ENCODE measurements around the gene PRSS22. TPM values are rescaled to one million over a fixed set of nuclear protein-coding genes. Genes with fewer than 3 reads are reported as not detected.

PRSS22 gene
- polyA plus RNA-seq, 1 experiment, result 0.11 TPM

DNA sequence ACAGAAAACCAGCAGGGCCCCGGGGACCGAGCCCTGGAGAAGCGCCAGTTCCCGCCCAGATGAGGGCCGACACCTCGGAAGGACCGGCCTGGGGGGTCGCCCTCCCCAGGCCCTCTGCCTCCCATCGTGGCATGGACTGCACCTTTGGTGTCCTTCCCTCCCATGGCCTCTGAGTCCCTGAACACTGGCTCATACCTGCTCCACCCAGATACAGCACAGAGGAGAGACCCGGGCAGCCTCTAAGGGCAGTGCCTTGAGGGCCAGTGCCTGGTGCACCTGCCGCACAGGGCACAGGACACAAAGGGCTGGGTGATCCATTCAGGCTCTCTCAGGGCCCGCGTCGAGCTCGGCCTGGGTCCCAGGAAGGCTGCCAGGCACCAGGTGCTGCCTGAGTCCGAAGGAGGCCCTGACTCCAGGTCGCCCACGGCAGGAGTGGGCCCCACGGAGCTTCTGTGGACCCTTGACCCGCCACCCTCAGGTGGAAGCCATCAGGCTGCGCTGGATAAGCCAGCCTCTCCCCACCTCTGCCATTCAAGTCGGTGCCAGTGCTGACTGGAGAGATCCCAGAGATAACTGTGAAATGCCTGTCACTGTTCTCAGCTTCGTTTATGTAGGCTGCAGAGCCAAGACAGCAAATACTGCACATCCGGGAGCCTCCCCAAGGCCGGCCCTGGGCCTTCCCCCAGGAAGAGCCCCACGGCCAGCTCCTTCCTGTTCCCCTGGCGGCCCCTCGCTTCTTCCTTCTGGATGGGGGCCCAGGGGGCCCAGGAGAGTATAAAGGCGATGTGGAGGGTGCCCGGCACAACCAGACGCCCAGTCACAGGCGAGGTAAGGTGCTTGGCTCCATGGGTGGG, 28.2 kb downstream of the PRSS22 start, which contains the start of gene ZG16B:
Gene ZG16B, plus strand, starts transcription at position 803 of the 854 bp plus-strand sequence. CDS start 139 bp downstream, outside the sequence.
- ChIA-PET CTCF (interaction anchor here (0.7 kb wide), 1 partner anchor 98 kb away, joined by 3 read pairs; no protein-coding TSS in a partner anchor), POLR2A (no interaction called here)
- DNase-seq (ENCODE audit: low read depth, low spot score), result no peak
- Histone ChIP-seq H3K4me3 (ENCODE audit: low read depth, low read length) (no peak within 1 kb of the TSS), H3K27me3 (ENCODE audit: control insufficient read depth, insufficient read depth, low read length) (peaks cover 18% of the 10 kb centered on the region), H3K27ac (ENCODE audit: low read depth, low read length) (peak within 1 kb of the TSS; percentile 11), H3K9me3 (ENCODE audit: control insufficient read depth, insufficient read depth, low read length) (no peaks in the 10 kb centered on the region; the same call in 1 of the 2 replicates)
- TF ChIP-seq, protein P1, sequence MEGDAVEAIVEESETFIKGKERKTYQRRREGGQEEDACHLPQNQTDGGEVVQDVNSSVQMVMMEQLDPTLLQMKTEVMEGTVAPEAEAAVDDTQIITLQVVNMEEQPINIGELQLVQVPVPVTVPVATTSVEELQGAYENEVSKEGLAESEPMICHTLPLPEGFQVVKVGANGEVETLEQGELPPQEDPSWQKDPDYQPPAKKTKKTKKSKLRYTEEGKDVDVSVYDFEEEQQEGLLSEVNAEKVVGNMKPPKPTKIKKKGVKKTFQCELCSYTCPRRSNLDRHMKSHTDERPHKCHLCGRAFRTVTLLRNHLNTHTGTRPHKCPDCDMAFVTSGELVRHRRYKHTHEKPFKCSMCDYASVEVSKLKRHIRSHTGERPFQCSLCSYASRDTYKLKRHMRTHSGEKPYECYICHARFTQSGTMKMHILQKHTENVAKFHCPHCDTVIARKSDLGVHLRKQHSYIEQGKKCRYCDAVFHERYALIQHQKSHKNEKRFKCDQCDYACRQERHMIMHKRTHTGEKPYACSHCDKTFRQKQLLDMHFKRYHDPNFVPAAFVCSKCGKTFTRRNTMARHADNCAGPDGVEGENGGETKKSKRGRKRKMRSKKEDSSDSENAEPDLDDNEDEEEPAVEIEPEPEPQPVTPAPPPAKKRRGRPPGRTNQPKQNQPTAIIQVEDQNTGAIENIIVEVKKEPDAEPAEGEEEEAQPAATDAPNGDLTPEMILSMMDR (IDR thresholded peaks at IDR 0.05; ENCODE audit: low read depth, low read length), result no peak

GRCh38 chr16:2828876-2829430, 29.0 kb downstream of the PRSS22 start:
- TF ChIP-seq, protein P1 (IDR thresholded peaks at IDR 0.05; ENCODE audit: low read depth, low read length), result no peak
- ChIA-PET CTCF (no interaction called here), POLR2A (no interaction called here)
- Histone ChIP-seq H3K4me3 (ENCODE audit: low read depth, low read length) (no peak overlapping the region), H3K27me3 (ENCODE audit: control insufficient read depth, insufficient read depth, low read length) (peaks cover 21% of the 10 kb centered on the region), H3K9me3 (ENCODE audit: control insufficient read depth, insufficient read depth, low read length) (no peaks in the 10 kb centered on the region; the same call in 1 of the 2 replicates), H3K27ac (ENCODE audit: low read depth, low read length) (no peak overlapping the region)
- no peak for DNase-seq (ENCODE audit: low read depth, low spot score)

- H3K9me3 ChIP-seq (ENCODE audit: control insufficient read depth, insufficient read depth, low read length), result no peaks in the 10 kb centered on the region; the same call in 1 of the 2 replicates
- no peak overlapping the region for H3K27ac ChIP-seq (ENCODE audit: low read depth, low read length)
- DNase-seq (ENCODE audit: low read depth, low spot score), result no peak
- TF ChIP-seq, protein P1 (IDR thresholded peaks at IDR 0.05; ENCODE audit: low read depth, low read length), result no peak
- peaks cover 21% of the 10 kb centered on the region for H3K27me3 ChIP-seq (ENCODE audit: control insufficient read depth, insufficient read depth, low read length)
- CTCF ChIA-PET, result no interaction called here
- H3K4me3 ChIP-seq (ENCODE audit: low read depth, low read length), result no peak overlapping the region
- POLR2A ChIA-PET, result no interaction called here
Observed at GRCh38 chr16:2828521-2828840, 29.5 kb downstream of the PRSS22 start.

GRCh38 chr16:2827831-2828520, 30.0 kb downstream of the PRSS22 start:
- no peak for DNase-seq (ENCODE audit: low read depth, low spot score)
- POLR2A ChIA-PET, result no interaction called here
- peaks cover 21% of the 10 kb centered on the region for H3K27me3 ChIP-seq (ENCODE audit: control insufficient read depth, insufficient read depth, low read length)
- H3K9me3 ChIP-seq (ENCODE audit: control insufficient read depth, insufficient read depth, low read length), result no peaks in the 10 kb centered on the region; the same call in 1 of the 2 replicates
- H3K27ac ChIP-seq (ENCODE audit: low read depth, low read length), result no peak overlapping the region
- H3K4me3 ChIP-seq (ENCODE audit: low read depth, low read length), result no peak overlapping the region
- TF ChIP-seq, protein P1 (IDR thresholded peaks at IDR 0.05; ENCODE audit: low read depth, low read length), result no peak
- CTCF ChIA-PET, result no interaction called here
